SK-N-MC (cell line): ENCODE measurements around the gene MRPL20.

Experiments used
- EZH2 ChIP-seq: fragments of 200-600 bp; sonication (generic); IDR thresholded peaks from one replicate; pipeline ENCODE4 v1.6.1; 2017; ENCODE audit warnings: antibody characterized with exemption
- FOXP2 ChIP-seq: optimal IDR thresholded peaks from 2 replicates; pipeline ENCODE3; 2011; ENCODE audit warnings: mild to moderate bottlenecking, moderate library complexity; ENCODE audit not compliant: insufficient read depth; ENCODE audit errors: extremely low read length, control extremely low read depth
- POLR2AphosphoS5 ChIP-seq: IDR thresholded peaks from 2 replicates; pipeline ENCODE4 v1.6.1; 2012; ENCODE audit warnings: mild to moderate bottlenecking, low read depth, low read length, borderline replicate concordance

GRCh38 chr1:1374589-1374928 lies 32.5 kb downstream of the MRPL20 start:
- no peak for TF ChIP-seq POLR2AphosphoS5
- TF ChIP-seq EZH2 = no peak
- no peak for TF ChIP-seq FOXP2
